C4-2B (cell line): ENCODE measurements around the gene ELMO1.

Source experiments
- H3K27ac ChIP-seq: fragments of 450-650 bp; 2 replicates; pipeline ENCODE4 v1.5.1; 2017
- ZFX ChIP-seq: fragments of 450-650 bp; IDR thresholded peaks from 2 replicates; pipeline ENCODE4 v1.6.1; 2017
- TF ChIP-seq, protein P1 (sequence below): fragments of 450-650 bp; conservative IDR thresholded peaks from 2 replicates; pipeline ENCODE4 v1.5.1; 2017; ENCODE audit warnings: mild to moderate bottlenecking

The ELMO1 gene

DNA sequence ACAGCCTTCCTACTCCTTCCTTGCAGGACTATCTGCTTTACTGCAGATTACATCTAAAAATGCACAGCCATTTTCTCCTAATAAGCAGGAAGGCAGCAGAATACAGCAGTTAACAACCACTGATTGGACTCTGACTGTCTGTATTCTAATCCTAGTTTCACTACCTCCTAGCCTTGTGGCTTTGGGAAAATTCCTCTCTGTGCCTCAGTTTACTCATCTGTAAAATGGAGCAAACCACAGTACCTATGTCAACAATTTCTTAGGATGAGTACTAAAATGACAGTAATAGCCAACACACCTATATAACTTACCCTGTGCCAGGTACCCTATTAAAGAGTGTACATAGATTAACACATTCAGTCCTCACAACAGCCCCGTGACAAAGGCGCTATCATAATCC is 89.5 kb downstream of the ELMO1 start:
- no peak overlapping the region for H3K27ac ChIP-seq
- TF ChIP-seq ZFX, result no peak
- TF ChIP-seq, protein P1, sequence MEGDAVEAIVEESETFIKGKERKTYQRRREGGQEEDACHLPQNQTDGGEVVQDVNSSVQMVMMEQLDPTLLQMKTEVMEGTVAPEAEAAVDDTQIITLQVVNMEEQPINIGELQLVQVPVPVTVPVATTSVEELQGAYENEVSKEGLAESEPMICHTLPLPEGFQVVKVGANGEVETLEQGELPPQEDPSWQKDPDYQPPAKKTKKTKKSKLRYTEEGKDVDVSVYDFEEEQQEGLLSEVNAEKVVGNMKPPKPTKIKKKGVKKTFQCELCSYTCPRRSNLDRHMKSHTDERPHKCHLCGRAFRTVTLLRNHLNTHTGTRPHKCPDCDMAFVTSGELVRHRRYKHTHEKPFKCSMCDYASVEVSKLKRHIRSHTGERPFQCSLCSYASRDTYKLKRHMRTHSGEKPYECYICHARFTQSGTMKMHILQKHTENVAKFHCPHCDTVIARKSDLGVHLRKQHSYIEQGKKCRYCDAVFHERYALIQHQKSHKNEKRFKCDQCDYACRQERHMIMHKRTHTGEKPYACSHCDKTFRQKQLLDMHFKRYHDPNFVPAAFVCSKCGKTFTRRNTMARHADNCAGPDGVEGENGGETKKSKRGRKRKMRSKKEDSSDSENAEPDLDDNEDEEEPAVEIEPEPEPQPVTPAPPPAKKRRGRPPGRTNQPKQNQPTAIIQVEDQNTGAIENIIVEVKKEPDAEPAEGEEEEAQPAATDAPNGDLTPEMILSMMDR, result no peak

DNA sequence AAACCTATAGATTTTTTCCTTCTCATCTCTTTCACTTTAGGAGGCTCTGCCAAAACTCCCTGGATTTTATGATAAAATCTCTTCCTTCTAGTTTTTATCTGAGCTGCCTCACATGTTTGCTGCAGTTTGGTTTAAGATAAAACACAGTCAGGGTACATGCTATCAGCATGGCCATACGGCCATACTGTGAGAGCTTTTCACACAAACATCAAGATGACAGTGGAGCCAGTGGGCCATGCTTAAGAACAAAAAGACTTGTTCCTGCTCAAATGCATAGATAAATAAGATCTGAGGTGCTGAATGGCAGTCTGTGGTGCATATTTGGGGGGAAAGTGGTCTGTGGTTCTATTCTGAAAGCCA is 91.0 kb downstream of the ELMO1 start:
- no peak for TF ChIP-seq ZFX
- TF ChIP-seq, protein P1, result no peak
- no peak overlapping the region for H3K27ac ChIP-seq

DNA sequence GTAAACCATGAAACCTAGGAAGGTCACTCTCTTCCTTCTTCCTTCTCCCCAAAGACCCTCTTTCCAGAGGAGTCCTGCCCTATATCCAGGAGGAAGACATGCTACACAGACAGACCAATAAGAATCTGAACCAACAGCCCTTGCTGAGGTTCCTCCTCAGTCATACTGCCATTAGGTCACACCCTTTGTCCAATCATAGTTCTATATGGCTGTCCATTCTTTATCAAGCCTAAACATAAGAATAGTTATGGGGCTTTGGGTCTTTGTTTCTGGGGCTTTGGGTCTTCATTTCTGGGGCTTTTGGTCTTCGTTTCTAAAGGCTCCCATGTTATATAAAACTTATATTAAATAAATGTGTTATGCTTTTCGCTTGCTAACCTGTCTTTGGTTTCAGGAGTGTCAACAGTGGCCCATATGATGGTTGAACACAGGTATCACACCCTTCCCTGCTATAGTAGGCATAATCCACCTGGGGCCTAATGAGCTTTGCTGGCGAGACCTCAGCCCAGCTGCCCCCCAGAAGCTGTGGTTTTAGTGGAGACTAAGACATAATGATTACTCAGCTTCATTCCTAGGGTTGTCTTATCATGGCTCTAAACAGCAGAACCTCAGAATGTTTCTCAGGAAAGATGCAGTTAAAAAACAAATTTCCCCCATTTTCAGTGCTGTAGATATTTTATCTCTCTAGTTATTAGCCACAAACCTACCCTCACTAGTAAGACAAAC is 91.6 kb downstream of the ELMO1 start:
- H3K27ac ChIP-seq, result no peak overlapping the region

DNA sequence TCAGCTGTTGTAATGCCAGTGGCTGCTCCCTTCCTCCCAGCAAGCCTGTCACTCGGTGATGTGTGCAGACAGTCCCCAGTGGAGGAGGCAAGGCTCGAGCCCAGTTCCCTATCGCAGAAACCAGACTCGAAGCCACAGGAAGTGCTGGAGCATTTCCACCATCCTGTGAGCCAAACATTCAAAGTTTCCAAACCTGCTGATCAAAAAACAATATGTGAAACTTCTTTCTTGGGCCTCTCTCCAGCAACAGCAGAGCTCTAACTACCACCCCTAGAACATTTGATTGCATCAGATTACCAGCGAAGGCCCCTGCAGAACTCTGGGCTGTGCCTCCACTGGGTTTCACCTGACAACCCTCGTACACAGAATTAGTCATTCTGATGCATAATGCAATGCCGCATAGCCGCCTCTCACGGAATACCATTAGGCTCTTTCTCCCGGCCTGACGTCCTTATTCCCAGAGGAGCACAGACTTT is 94.0 kb downstream of the ELMO1 start:
- no peak overlapping the region for H3K27ac ChIP-seq
- TF ChIP-seq ZFX, result no peak
- TF ChIP-seq, protein P1, result no peak

More for the DNA sequence above, 91.6 kb downstream of the ELMO1 start:
- TF ChIP-seq, protein P1, result no peak
- TF ChIP-seq ZFX, result no peak

DNA sequence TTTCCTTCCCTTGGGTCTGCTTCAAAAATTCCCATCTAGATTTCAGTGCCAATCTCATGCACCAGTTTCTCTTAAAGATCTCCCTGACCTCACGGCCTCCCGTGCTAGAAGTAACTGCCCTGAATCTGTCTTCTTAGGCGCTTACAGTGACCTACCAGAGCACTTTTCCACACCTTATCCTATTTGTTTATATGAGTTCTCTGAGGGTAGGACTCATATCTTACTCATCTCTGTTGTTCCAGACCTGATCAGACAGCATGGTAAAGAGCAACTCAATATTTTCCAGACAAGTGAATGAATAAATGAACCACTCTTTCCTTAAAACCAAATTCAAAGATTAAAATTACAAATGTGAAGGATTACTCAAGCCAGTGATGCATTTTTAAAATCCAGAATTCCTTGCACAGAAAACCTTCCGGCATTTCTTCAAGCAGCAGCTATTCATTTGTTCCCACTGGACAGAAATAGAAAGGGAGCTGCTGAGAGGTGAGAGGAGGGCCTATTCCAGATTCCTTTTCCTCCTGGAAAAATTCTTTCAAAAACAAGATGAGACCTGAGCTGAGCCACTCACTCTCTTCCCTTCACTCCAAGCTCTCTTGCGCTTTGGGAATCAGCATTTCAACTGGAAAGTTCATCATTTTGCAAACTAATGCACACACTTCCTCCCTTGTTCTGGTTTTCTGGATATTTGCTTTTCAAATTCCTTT is 94.6 kb downstream of the ELMO1 start:
- TF ChIP-seq ZFX, result no peak
- TF ChIP-seq, protein P1, result no peak
- no peak overlapping the region for H3K27ac ChIP-seq

DNA sequence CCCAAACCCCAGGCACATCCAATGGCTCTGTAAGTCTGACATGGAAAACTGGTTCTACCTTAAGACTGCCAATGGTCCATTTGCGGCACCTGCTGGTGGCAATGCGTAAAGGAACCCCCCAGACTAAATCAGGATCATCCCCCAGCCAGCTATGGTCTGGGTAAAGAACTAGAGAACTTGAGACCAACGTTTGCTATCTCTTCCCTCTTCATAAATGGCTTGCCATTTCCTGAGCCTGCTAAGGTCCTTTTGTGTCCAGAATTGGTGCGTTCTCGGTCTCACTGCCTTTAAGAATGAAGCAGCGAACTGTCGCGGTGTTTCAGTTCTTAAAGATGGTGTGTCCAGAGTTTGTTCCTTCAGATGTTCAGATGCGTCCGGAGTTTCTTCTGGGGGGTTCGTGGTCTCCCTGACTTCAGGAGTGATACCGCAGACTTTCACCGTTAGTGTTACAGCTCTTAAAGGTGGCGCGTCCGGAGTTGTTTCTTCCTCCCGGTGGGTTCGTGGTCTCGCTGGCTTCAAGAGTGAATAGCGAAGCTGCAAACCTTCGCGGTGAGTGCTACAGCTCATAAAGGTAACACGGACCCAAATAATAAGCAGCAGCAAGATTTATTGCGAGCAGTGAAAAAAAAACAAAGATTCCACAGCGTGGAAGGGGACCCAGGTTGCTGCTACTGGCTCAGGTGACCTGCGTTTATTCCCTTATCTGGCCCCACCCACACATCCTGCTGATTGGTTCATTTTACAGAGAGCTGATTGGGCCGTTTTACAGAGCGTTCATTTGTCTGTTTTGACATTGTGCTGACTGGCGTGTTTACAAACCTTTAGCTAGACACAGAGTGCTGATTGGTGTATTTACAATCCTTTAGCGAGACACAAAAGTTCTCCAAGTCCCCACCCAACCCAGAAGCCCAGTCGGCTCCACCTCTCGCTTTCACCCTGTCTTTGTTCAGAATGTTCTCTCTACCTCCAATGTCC is 95.4 kb downstream of the ELMO1 start:
- H3K27ac ChIP-seq, result no peak overlapping the region
- TF ChIP-seq ZFX, result no peak
- TF ChIP-seq, protein P1, result peak; percentile 53
